Type B pancreatic cell (in vitro differentiated cells): Measurements from ENCODE around the gene PPT2. TPM values are rescaled to one million over a fixed set of nuclear protein-coding genes. Genes with fewer than 3 reads are reported as not detected.
A peak's percentile ranks its signal among the peaks of the same experiment; 100 is the strongest.

Experiments
- DNase-seq: peaks from one replicate; pipeline ENCODE4 v3.0.0; 2021; ENCODE audit warnings: mixed read lengths; ENCODE audit not compliant: unreplicated experiment; ENCODE audit errors: extremely low spot score
- H3K27ac Mint-ChIP-seq: 2 replicates; pipeline ENCODE4 v1.8.0; 2021; ENCODE audit warnings: mild to moderate bottlenecking, mixed read lengths
- H3K27me3 Mint-ChIP-seq: 2 replicates; pipeline ENCODE4 v1.8.0; 2021; ENCODE audit warnings: mixed read lengths
- H3K36me3 Mint-ChIP-seq: 2 replicates; pipeline ENCODE4 v1.8.0; 2021; ENCODE audit warnings: mixed read lengths
- H3K4me1 Mint-ChIP-seq: one replicate; pipeline ENCODE4 v1.8.0; 2021; ENCODE audit warnings: mixed read lengths; ENCODE audit not compliant: unreplicated experiment
- H3K4me3 Mint-ChIP-seq: 2 replicates; pipeline ENCODE4 v1.8.0; 2021; ENCODE audit warnings: mild to moderate bottlenecking, mixed read lengths
- H3K9me3 Mint-ChIP-seq: 2 replicates; pipeline ENCODE4 v1.8.0; 2021; ENCODE audit warnings: mixed read lengths
- CTCF ChIP-seq: fragments of 200-600 bp; sonication (generic); conservative IDR thresholded peaks from 2 replicates; pipeline ENCODE4 v1.5.0; 2021; ENCODE audit warnings: antibody characterized with exemption, mild to moderate bottlenecking
- total RNA-seq: library from RNA; stranded (reverse); gene quantifications from 2 replicates; pipeline ENCODE4 v1.2.1, GENCODE V29; 2021; ENCODE audit warnings: low replicate concordance

Gene PPT2
- total RNA-seq, 1 donor from 2014 or later, result 46.9 TPM

- Mint-ChIP-seq H3K27me3 (no peaks in the 10 kb centered on the region), H3K4me3 (peak overlapping the region; percentile 96), H3K36me3 (no peaks in the 10 kb centered on the region), H3K4me1 (peaks cover 36% of the 10 kb centered on the region), H3K27ac (peak overlapping the region; percentile 100), H3K9me3 (no peaks in the 10 kb centered on the region)
- DNase-seq, result no peak
- TF ChIP-seq CTCF, result no peak
Measured at GRCh38 chr6:32194388-32194787, 40.4 kb downstream of the PPT2 start.

GRCh38 chr6:32194825-32195651, 41.1 kb downstream of the PPT2 start:
- DNase-seq, result no peak
- Mint-ChIP-seq H3K9me3 (no peaks in the 10 kb centered on the region), H3K27ac (peak overlapping the region; percentile 100), H3K27me3 (no peaks in the 10 kb centered on the region), H3K36me3 (no peaks in the 10 kb centered on the region), H3K4me1 (peaks cover 36% of the 10 kb centered on the region), H3K4me3 (peak overlapping the region; percentile 96)
- TF ChIP-seq CTCF, result peak; percentile 59

GRCh38 chr6:32195652-32195901, 41.6 kb downstream of the PPT2 start:
- Mint-ChIP-seq H3K4me3 (peak overlapping the region; percentile 96), H3K27ac (peak overlapping the region; percentile 100), H3K9me3 (no peaks in the 10 kb centered on the region), H3K4me1 (peaks cover 36% of the 10 kb centered on the region), H3K27me3 (no peaks in the 10 kb centered on the region), H3K36me3 (no peaks in the 10 kb centered on the region)
- TF ChIP-seq CTCF, result peak; percentile 66
- peak; percentile 100 for DNase-seq

GRCh38 chr6:32195902-32196681, 42.2 kb downstream of the PPT2 start:
- Mint-ChIP-seq H3K36me3 (no peaks in the 10 kb centered on the region), H3K4me3 (peak overlapping the region; percentile 96), H3K4me1 (peaks cover 33% of the 10 kb centered on the region), H3K27me3 (no peaks in the 10 kb centered on the region), H3K27ac (peak overlapping the region; percentile 100), H3K9me3 (no peaks in the 10 kb centered on the region)
- DNase-seq, result peak; percentile 88
- no peak for TF ChIP-seq CTCF

- Mint-ChIP-seq H3K27me3 (no peaks in the 10 kb centered on the region), H3K27ac (peak overlapping the region; percentile 100), H3K36me3 (no peaks in the 10 kb centered on the region), H3K4me3 (peak overlapping the region; percentile 96), H3K4me1 (peaks cover 29% of the 10 kb centered on the region), H3K9me3 (no peaks in the 10 kb centered on the region)
- TF ChIP-seq CTCF, result no peak
- DNase-seq, result peak; percentile 71
Measured at GRCh38 chr6:32196682-32197616, 43.0 kb downstream of the PPT2 start.
